GM13977 (cell line): ENCODE results near the gene GALC.
A peak's percentile ranks its signal among the peaks of the same experiment; 100 is the strongest.

Experiments used
- DNase-seq: peaks from one replicate; pipeline ENCODE4 v3.0.0; 2012; ENCODE audit warnings: low spot score
- CTCF ChIP-seq: IDR thresholded peaks from 2 replicates; pipeline ENCODE4 v1.5.1; 2012; ENCODE audit warnings: mild to moderate bottlenecking, control low read depth; ENCODE audit not compliant: insufficient read depth; ENCODE audit errors: extremely low read depth, missing control alignments
- in situ Hi-C: fragments of 300-500 bp; cut with MboI; formaldehyde crosslinking; loops from one replicate; pipeline ENCODE4 v1.12.0; 2022; ENCODE audit warnings: low sequenced_read_pairs, low pct_unique_long_range_greater_than_20kb, mixed read lengths, inconsistent platforms; ENCODE audit not compliant: unreplicated experiment

GALC gene

GRCh38 chr14:87992718-87993628, at the start of gene GALC:
TSS of gene GALC (minus strand) at chr14:87993182. CDS start at chr14:87993164, 18 bp downstream.
- in situ Hi-C loops, result no loop called here
- peak; percentile 92 for DNase-seq
- TF ChIP-seq CTCF, result no peak

- in situ Hi-C loops, result no loop called here
- TF ChIP-seq CTCF, result no peak
- DNase-seq, result no peak
These were observed 47.2 kb upstream of the GALC start for GRCh38 chr14:88040146-88040545.

- DNase-seq, result no peak
- no peak for TF ChIP-seq CTCF
- in situ Hi-C loops, result no loop called here
These were observed 46.2 kb upstream of the GALC start for GRCh38 chr14:88039197-88039596.

GRCh38 chr14:88037325-88037724, 44.3 kb upstream of the GALC start:
- in situ Hi-C loops, result no loop called here
- DNase-seq, result no peak

GRCh38 chr14:88036422-88036821, 43.4 kb upstream of the GALC start:
- no peak for TF ChIP-seq CTCF

More at GRCh38 chr14:88037325-88037724, 44.3 kb upstream of the GALC start:
- TF ChIP-seq CTCF, result no peak

GRCh38 chr14:88034076-88034475, 41.1 kb upstream of the GALC start:
- no peak for DNase-seq
- no peak for TF ChIP-seq CTCF
- in situ Hi-C loops, result no loop called here

More at GRCh38 chr14:88036422-88036821, 43.4 kb upstream of the GALC start:
- in situ Hi-C loops, result no loop called here
- no peak for DNase-seq
